Stomach (tissue), 9 donors: ENCODE measurements around the gene PARP8. TPM values are rescaled to one million over a fixed set of nuclear protein-coding genes. Genes with fewer than 3 reads are reported as not detected.
A peak's percentile ranks its signal among the peaks of the same experiment; 100 is the strongest.

Experiments used
- DNase-seq, 2 donors: peaks; one replicate each; pipeline versions ENCODE4 v3.0.0 to v3.0.0-alpha.2; 2013 to 2019
- H3K27ac ChIP-seq, 5 donors: fragments of 200-600 bp in 4 of 5; sonication (generic) in 4 of 5; one replicate each; pipeline ENCODE4 v1.5.1; 2013 to 2019; ENCODE audit warnings: mild to moderate bottlenecking in 1 of 5, moderate library complexity in 1 of 5
- H3K27me3 ChIP-seq, 3 donors: fragments of 200-600 bp; sonication (generic); one replicate each; pipeline ENCODE4 v1.5.1; 2017 to 2019; ENCODE audit warnings: mixed run types in 1 of 3
- H3K36me3 ChIP-seq, 4 donors: fragments of 200-600 bp; sonication (generic); 1 replicate in 3 of 4; 2 replicates in 1 of 4; pipeline ENCODE4 v1.5.1; 2016 to 2019
- H3K4me1 ChIP-seq, 4 donors: fragments of 200-600 bp; sonication (generic); one replicate each; pipeline ENCODE4 v1.5.1; 2016 to 2019
- H3K4me3 ChIP-seq, 4 donors: fragments of 200-600 bp; sonication (generic) in 3 of 4; one replicate each; pipeline ENCODE4 v1.5.1; 2016 to 2019; ENCODE audit warnings: mild to moderate bottlenecking in 1 of 4
- H3K9me3 ChIP-seq, 4 donors: fragments of 200-600 bp; sonication (generic); one replicate each; pipeline ENCODE4 v1.5.1; 2016 to 2019
- EP300 ChIP-seq: sonication (generic); formaldehyde crosslinking; IDR thresholded peaks from one replicate; pipeline ENCODE4 v1.6.1; 2017; ENCODE audit warnings: antibody characterized with exemption
- POLR2A ChIP-seq, 4 donors: fragments of 450-650 bp; IDR thresholded peaks; one replicate each; pipeline ENCODE4 v1.6.1; 2016; ENCODE audit warnings: antibody characterized with exemption in 4 of 4, control low read depth in 2 of 4, mild to moderate bottlenecking in 1 of 4, moderate library complexity in 1 of 4
- POLR2AphosphoS5 ChIP-seq, 3 donors: sonication (generic); formaldehyde crosslinking; IDR thresholded peaks; one replicate each; pipeline ENCODE4 v1.6.1; 2016; ENCODE audit warnings: antibody characterized with exemption in 3 of 3
- WGBS, 5 donors: extraction: QIAGEN DNeasy Blood & Tissue Kit in 3 of 5; methylation state at CpG; one replicate each; pipeline versions ENCODE4 v1.1.5 to v1.1.7; 2013 to 2018; 5-methylcytosine and 5-hydroxymethylcytosine counted together
- intact Hi-C: fragments of 100-400 bp; cut with DNase I; formaldehyde crosslinking; loops from one replicate; pipeline ENCODE4 v1.15.1; 2023; ENCODE audit warnings: low total_unique reads
- polyA plus RNA-seq, 3 donors: library from polyadenylated mRNA; stranded (reverse); fragments of 200-250 nt; gene quantifications; one replicate each; pipeline ENCODE4 v1.2.3, GENCODE V29; 2013
- total RNA-seq, 5 donors: library from RNA; depleted of rRNA; stranded (reverse); fragments of >200 nt; gene quantifications; one replicate each; pipeline versions ENCODE4 v1.1.0 to v1.2.3, GENCODE V29; 2014 to 2016
- TF ChIP-seq, protein P1 (sequence below), 7 experiments: fragments of 450-650 bp in 4 of 7; fragments of 200-600 bp in 3 of 7; sonication (generic) in 3 of 7; IDR thresholded peaks; one replicate each; pipeline ENCODE4 v1.5.1; 2016 to 2019; ENCODE audit warnings: antibody characterized with exemption in 7 of 7, control low read depth in 2 of 7, mild to moderate bottlenecking in 1 of 7
- donor health status: healthy with polysubstance abuse.
- donor health status: Bipolar disorder and iron deficiency.
- donor health status: healthy.

The PARP8 gene
- total and polyA plus RNA-seq, 8 donors, result 6.7 to 54.2 (median 22.4) TPM

GRCh38 chr5:50653946-50654345 lies 12.5 kb upstream of the PARP8 start:
- H3K9me3 ChIP-seq, result no peaks in the 10 kb centered on the region
- no peak overlapping the region for H3K27ac ChIP-seq
- TF ChIP-seq POLR2AphosphoS5 (IDR thresholded peaks at IDR 0.05) (no peak), EP300 (no peak), POLR2A (IDR thresholded peaks at IDR 0.05) (no peak)
- TF ChIP-seq, protein P1, sequence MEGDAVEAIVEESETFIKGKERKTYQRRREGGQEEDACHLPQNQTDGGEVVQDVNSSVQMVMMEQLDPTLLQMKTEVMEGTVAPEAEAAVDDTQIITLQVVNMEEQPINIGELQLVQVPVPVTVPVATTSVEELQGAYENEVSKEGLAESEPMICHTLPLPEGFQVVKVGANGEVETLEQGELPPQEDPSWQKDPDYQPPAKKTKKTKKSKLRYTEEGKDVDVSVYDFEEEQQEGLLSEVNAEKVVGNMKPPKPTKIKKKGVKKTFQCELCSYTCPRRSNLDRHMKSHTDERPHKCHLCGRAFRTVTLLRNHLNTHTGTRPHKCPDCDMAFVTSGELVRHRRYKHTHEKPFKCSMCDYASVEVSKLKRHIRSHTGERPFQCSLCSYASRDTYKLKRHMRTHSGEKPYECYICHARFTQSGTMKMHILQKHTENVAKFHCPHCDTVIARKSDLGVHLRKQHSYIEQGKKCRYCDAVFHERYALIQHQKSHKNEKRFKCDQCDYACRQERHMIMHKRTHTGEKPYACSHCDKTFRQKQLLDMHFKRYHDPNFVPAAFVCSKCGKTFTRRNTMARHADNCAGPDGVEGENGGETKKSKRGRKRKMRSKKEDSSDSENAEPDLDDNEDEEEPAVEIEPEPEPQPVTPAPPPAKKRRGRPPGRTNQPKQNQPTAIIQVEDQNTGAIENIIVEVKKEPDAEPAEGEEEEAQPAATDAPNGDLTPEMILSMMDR (IDR thresholded peaks at IDR 0.05), result no peak
- DNase-seq, result peak in 1 of 2 donors; percentile 20
- H3K27me3 ChIP-seq, result no peaks in the 10 kb centered on the region
- H3K4me1 ChIP-seq, result peaks cover 0 to 30% (median 14%) of the 10 kb centered on the region in 4 donors
- intact Hi-C loops, result no loop called here
- WGBS, 5 donors, result 72 to 91% (median 85%) methylated on average over 3 of the region's 3 CpGs
- no peak overlapping the region for H3K4me3 ChIP-seq
- H3K36me3 ChIP-seq, result no peaks in the 10 kb centered on the region

DNA sequence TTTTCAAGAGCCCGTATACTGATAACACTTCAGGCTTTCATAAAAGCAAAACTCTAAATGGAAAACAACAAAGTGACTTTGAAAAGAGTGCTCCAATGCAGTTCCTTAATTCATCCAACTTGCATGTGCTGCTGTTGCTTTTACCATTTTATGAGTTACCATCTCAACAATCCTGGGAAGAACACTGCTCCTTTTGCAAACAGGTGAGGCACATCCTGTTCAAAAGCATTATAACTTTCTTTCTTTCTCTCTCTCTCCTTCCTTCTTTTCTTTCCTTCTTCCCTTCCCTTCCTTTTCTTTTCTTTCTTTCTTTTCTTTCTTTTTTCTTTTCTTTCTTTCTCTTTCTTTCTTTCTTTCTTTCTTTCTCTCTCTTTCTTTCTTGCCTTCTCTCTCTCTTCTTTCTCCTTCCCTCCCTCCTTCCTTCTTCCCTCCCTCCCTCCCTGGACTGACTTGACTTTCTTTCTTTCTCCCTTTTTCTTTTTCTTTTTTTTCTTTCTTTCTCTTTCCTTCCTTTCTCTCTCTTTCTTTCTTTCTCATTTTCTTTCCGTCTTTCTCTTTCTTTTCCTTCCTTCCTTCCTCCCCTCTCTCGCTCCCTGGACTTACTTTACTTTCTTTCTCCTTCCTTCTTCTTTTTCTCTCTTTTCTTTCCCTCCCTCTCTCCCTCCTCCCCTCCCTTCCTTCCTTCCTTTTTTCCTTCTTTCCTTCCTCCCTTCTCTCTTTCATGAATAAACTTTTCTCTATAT lies 11.2 kb upstream of the PARP8 start:
- intact Hi-C loops, result no loop called here
- TF ChIP-seq POLR2AphosphoS5 (IDR thresholded peaks at IDR 0.05) (no peak), EP300 (no peak)
- TF ChIP-seq, protein P1 (IDR thresholded peaks at IDR 0.05), result no peak
- 32 to 47% (median 38%) methylated on average over 3 of the region's 3 CpGs for WGBS, 5 donors
- no peak overlapping the region for H3K4me3 ChIP-seq
- no peaks in the 10 kb centered on the region for H3K9me3 ChIP-seq
- no peaks in the 10 kb centered on the region for H3K27me3 ChIP-seq
- H3K36me3 ChIP-seq, result no peaks in the 10 kb centered on the region
- DNase-seq, result no peak
- H3K27ac ChIP-seq, result peak overlapping the region in 4 of 5 donors; percentile 15 to 66 (median 64)
- H3K4me1 ChIP-seq, result peaks cover 0 to 30% (median 14%) of the 10 kb centered on the region in 4 donors

- H3K4me3 ChIP-seq, result no peak overlapping the region
- H3K36me3 ChIP-seq, result no peaks in the 10 kb centered on the region
- peak; percentile 57 to 70 for DNase-seq
- WGBS, 5 donors, result 30 to 48% (median 36%) methylated on average over 2 of the region's 2 CpGs
- H3K27me3 ChIP-seq, result no peaks in the 10 kb centered on the region
- intact Hi-C loops, result no loop called here
- H3K4me1 ChIP-seq, result peaks cover 0 to 30% (median 14%) of the 10 kb centered on the region in 4 donors
- no peak for TF ChIP-seq EP300
- no peak for TF ChIP-seq POLR2A (IDR thresholded peaks at IDR 0.05)
- TF ChIP-seq, protein P1 (IDR thresholded peaks at IDR 0.05), result no peak
- TF ChIP-seq POLR2AphosphoS5 (IDR thresholded peaks at IDR 0.05), result peak in 2 of 3 donors; percentile 11 to 63
- H3K27ac ChIP-seq, result peak overlapping the region in 4 of 5 donors; percentile 15 to 66 (median 64)
- no peaks in the 10 kb centered on the region for H3K9me3 ChIP-seq
Measured at GRCh38 chr5:50655810-50656205, 10.6 kb upstream of the PARP8 start.

DNA sequence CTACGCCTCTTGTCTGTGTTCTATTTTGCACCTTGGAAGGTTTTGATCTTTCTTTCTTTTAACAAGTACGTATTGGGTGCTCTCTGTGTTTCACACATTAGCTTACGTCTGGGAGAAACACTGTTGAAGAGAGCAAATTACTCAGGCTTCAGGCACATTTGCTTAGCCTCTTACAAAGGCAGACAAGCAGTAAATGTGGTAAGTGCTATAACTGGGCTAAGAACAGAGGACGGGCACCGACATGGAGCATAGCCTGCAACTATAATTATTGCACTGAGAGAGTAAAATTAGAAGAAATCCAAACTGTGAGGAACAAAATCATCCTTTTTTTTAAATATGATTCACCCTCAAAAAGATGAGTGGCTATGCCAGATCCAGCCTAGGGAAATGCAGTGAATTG lies 9.4 kb upstream of the PARP8 start:
- no peak for DNase-seq
- Histone ChIP-seq H3K4me3 (no peak overlapping the region), H3K27me3 (no peaks in the 10 kb centered on the region), H3K36me3 (no peaks in the 10 kb centered on the region), H3K9me3 (no peaks in the 10 kb centered on the region), H3K4me1 (peaks cover 0 to 30% (median 14%) of the 10 kb centered on the region in 4 donors), H3K27ac (no peak overlapping the region)
- TF ChIP-seq POLR2A (IDR thresholded peaks at IDR 0.05), result no peak
- TF ChIP-seq EP300, result no peak
- TF ChIP-seq, protein P1 (IDR thresholded peaks at IDR 0.05), result no peak
- no peak for TF ChIP-seq POLR2AphosphoS5 (IDR thresholded peaks at IDR 0.05)
- 95 to 99% (median 97%) methylated on average over 5 of the region's 5 CpGs for WGBS, 5 donors
- intact Hi-C loops, result no loop called here
